ENCODE results near the gene ADGRB3.

Gene ADGRB3

GRCh38 chr6:69069881-69070280, 434.8 kb downstream of the ADGRB3 start:
- no peaks in the 10 kb centered on the region for H3K9me2 ChIP-seq (replicated peaks; ENCODE audit: insufficient read depth, low read length)
- H3K4me3 ChIP-seq (ENCODE audit: low read length), result no peak overlapping the region
- TF ChIP-seq CTCF (IDR thresholded peaks at IDR 0.05; ENCODE audit: low read length), result no peak
- no peak for TF ChIP-seq EZH2phosphoT487 (IDR thresholded peaks at IDR 0.05; ENCODE audit: low read length)
- H3K27ac ChIP-seq (ENCODE audit: low read length), result no peak overlapping the region
- no peak overlapping the region for H3K4me2 ChIP-seq (ENCODE audit: low read depth, low read length)
- H3K4me1 ChIP-seq (ENCODE audit: low read length), result no peaks in the 10 kb centered on the region
- no peaks in the 10 kb centered on the region for H3K9me3 ChIP-seq (replicated peaks; ENCODE audit: insufficient read depth, low read length)
- H3F3A ChIP-seq (ENCODE audit: insufficient read depth, low read length), result no peaks in the 10 kb centered on the region
- DNase-seq, result no peak
- no peaks in the 10 kb centered on the region for H3K79me2 ChIP-seq (ENCODE audit: low read length)
- H3K27me3 ChIP-seq (replicated peaks; ENCODE audit: insufficient read depth, low read length), result no peaks in the 10 kb centered on the region
- H2AFZ ChIP-seq (ENCODE audit: low read length), result no peak overlapping the region
- no peaks in the 10 kb centered on the region for H3K36me3 ChIP-seq (replicated peaks; ENCODE audit: insufficient read depth, low read length)
- no peak overlapping the region for H3K9ac ChIP-seq (ENCODE audit: low read length)
- no peaks in the 10 kb centered on the region for H4K20me1 ChIP-seq (ENCODE audit: insufficient read depth, low read length)

GRCh38 chr6:69072796-69073195, 437.7 kb downstream of the ADGRB3 start:
- Histone ChIP-seq H3F3A (ENCODE audit: insufficient read depth, low read length) (no peaks in the 10 kb centered on the region), H3K36me3 (replicated peaks; ENCODE audit: insufficient read depth, low read length) (no peaks in the 10 kb centered on the region), H2AFZ (ENCODE audit: low read length) (no peak overlapping the region), H3K9me3 (replicated peaks; ENCODE audit: insufficient read depth, low read length) (no peaks in the 10 kb centered on the region), H3K9ac (ENCODE audit: low read length) (no peak overlapping the region), H4K20me1 (ENCODE audit: insufficient read depth, low read length) (no peaks in the 10 kb centered on the region), H3K27me3 (replicated peaks; ENCODE audit: insufficient read depth, low read length) (no peaks in the 10 kb centered on the region), H3K9me2 (replicated peaks; ENCODE audit: insufficient read depth, low read length) (no peaks in the 10 kb centered on the region), H3K4me3 (ENCODE audit: low read length) (no peak overlapping the region), H3K4me2 (ENCODE audit: low read depth, low read length) (no peak overlapping the region), H3K79me2 (ENCODE audit: low read length) (no peaks in the 10 kb centered on the region), H3K27ac (ENCODE audit: low read length) (no peak overlapping the region), H3K4me1 (ENCODE audit: low read length) (no peaks in the 10 kb centered on the region)
- no peak for DNase-seq
- no peak for TF ChIP-seq EZH2 (optimal IDR thresholded peaks at IDR 0.05; ENCODE audit: low read depth, low read length)
- TF ChIP-seq CTCF (IDR thresholded peaks at IDR 0.05; ENCODE audit: low read length), result no peak
- TF ChIP-seq EZH2phosphoT487 (IDR thresholded peaks at IDR 0.05; ENCODE audit: low read length), result no peak

- H3K4me2 ChIP-seq (ENCODE audit: low read depth, low read length), result no peak overlapping the region
- no peaks in the 10 kb centered on the region for H3F3A ChIP-seq (ENCODE audit: insufficient read depth, low read length)
- no peaks in the 10 kb centered on the region for H3K9me3 ChIP-seq (replicated peaks; ENCODE audit: insufficient read depth, low read length)
- H3K79me2 ChIP-seq (ENCODE audit: low read length), result no peaks in the 10 kb centered on the region
- H3K27ac ChIP-seq (ENCODE audit: low read length), result no peak overlapping the region
- TF ChIP-seq EZH2 (optimal IDR thresholded peaks at IDR 0.05; ENCODE audit: low read depth, low read length) (no peak), CTCF (IDR thresholded peaks at IDR 0.05; ENCODE audit: low read length) (no peak), EZH2phosphoT487 (IDR thresholded peaks at IDR 0.05; ENCODE audit: low read length) (no peak)
- H4K20me1 ChIP-seq (ENCODE audit: insufficient read depth, low read length), result no peaks in the 10 kb centered on the region
- no peak overlapping the region for H2AFZ ChIP-seq (ENCODE audit: low read length)
- no peaks in the 10 kb centered on the region for H3K36me3 ChIP-seq (replicated peaks; ENCODE audit: insufficient read depth, low read length)
- H3K9ac ChIP-seq (ENCODE audit: low read length), result no peak overlapping the region
- no peaks in the 10 kb centered on the region for H3K4me1 ChIP-seq (ENCODE audit: low read length)
- no peak overlapping the region for H3K4me3 ChIP-seq (ENCODE audit: low read length)
- no peaks in the 10 kb centered on the region for H3K9me2 ChIP-seq (replicated peaks; ENCODE audit: insufficient read depth, low read length)
- DNase-seq, result no peak
- no peaks in the 10 kb centered on the region for H3K27me3 ChIP-seq (replicated peaks; ENCODE audit: insufficient read depth, low read length)
Measured at GRCh38 chr6:69084746-69085335, 449.8 kb downstream of the ADGRB3 start.
